ENCODE data around the gene PDE2A.

Gene PDE2A

DNA sequence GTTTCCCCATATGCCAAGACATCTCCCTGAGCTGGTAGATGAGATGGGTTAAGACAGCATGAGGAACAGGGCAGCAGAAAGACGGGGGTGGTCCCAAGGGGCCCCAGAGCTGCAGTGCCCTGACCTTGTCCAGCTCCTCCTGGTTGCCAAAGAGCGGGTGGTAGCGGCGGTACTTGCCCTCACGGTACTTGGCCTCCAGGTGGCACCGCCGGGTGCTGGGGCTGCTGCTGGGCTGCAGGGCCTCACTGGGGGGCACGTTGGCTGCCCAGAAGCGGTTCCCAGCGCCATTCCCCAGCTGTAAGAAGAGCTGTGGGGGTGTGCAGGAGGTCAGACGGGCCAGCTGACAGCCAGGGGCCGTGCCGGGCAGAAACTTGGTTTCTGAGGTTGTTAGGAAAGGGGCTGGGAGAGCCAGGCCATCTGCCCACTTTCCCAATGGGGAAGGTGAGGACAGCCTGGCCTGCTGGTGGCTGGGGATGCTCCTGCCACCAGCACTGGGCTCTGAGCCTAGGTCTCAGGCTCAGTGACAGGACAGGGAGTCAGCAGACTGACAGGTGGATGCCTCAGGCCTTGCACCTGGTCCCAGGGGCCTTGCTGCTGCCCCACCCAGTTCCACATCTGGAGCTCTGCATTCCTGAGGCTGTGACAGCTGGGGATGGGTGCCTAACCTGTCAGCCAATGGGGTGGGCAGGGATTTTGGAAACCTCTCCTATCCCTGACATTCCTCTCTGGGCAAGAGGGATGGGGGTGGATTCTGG is 30.0 kb upstream of the PDE2A start:
- no peak for DNase-seq

DNA sequence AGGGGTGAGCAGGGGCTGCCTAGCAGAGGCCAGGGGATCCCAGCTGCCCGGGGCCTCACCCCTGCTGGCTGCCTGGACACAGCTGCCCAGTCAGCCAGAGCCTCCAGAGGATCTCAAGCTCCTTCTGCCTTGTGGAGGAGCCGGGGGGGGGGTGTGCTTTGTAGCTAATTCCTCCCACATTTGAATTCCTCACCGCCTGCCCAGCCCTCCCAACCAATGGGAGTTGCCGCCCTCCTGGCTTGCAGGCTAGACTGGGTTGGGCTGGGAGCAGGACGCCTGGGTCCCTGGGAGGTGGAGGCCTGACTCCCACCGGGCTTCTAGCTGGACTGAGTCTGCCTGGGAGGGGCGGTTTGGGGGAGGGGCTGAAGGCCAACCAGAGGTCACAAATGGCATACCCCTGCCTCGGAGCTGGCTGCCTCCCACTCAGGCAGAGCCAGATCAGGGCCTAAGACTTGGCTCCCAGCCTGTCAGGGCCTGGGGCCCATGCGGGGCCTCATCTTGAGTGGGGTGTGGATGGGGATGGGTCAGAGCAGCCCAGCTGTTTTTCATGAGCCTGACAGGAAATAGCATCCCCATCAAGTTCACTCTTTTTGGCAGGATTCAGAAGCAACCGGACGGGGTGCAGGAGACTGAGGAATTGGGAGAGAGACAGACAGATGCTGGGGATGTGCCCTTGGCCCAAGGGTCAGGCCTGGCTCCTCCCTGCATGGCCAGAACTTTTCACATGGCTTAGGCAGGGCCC is 29.2 kb upstream of the PDE2A start:
- DNase-seq: no peak

DNA sequence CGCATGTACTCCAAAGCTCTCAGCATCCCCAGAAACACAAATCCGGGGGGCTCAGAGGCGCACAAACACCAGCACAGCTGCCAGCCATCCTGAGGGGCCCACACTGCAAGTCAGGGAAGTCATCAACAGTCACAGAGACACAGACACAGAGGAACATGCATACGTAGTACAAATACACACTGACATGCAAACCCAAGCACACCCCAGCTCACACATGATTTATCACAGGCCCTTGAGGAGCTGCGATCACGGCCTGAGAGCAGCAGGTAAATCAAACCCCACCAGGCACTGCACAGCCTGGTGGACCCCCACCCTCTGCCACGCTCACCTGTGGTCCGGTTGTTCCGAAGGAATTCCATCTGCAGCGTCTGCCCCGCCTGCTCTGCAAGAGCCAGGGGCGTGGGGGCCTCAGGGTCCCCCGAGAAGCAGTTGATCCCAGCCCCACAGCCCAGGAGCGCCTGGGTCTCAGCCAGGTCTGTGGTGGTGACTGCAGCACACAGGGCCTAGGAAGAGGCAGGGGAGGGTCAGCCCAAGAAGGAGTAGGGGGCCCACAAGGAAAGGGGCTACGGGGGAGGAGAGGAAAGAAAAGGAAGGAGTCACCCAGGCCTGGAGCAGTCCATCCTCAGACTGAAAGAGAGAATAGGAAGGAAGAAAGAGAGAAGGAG is 28.5 kb upstream of the PDE2A start:
- no peak for DNase-seq

DNA sequence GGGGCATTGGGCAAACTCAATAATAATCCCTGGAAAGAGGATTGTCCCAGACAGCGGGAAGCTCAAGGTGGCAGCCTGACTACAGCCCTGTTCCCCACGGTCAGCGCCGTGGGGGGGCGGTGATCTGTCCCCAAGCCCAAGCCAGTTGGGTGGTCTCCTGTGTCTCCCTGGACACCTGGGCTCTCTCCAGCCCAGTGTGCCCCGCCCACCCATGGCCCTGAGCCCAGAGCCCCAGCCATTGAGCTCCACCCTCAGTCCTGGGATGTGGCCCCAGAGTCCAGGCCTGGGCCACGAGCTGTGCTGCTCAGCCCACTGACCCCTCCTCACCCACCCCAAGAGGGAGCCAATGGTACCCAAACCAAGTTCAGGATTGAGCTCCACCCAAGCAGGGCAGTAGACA is 27.9 kb upstream of the PDE2A start:
- no peak for DNase-seq

DNA sequence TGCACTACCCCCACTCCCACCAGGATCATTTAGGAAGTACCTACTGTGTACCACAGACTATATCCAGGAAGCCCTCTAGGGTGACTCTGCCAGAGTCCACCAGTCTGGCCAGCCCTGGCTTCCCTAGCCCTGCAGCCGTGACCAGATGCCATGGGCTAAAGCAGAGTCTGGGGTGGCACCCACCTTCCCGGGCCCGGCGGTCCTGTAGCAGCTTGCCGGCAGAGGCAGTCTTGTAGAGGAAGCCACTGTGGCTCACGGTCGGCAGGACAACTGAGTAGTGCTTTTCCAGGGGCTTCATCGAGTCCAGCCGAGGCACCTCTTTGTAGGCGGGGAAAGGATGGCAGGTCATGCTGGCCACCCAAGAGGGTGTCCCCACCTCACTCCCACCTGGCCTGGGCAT is 27.2 kb upstream of the PDE2A start:
- DNase-seq: no peak

DNA sequence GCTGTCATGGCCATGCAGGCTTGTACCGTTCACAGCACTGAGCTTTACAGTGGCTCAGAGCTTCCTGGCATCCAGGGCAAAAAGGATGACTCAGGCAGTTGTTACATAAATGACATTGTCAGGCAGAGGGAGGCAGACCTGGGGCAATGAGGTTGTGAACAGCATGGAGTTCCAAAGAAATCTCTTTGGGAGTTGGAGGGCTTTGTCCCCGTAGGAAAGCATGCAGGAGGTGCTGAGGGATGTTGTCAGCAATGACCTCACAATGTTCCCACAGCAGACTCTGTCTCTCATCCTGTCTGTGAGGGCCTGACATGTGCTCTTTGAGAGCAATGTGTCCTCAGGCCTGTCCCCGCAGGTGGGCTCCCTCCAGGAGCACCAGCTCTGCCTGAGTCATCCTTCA is 25.9 kb upstream of the PDE2A start:
- no peak for DNase-seq

DNA sequence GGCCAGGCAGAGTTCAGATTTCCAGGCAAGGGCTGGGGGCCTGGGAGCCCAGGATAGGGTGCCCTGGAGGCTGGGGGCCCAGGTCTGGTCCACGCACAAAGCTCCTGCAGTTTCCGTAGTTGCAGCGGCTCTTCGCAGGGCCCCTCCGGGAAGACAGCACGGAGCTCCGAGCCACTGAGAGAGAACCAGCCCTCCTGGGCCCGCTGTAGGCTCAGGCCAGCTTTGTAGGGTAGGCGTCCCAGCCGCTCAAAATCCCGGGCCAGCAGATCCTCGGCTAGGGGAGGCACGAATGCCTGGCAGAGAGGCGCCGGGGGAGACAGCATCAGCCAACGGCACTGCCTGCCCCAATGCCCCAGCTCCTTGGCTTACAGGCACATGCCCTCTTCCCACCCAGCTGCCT is 23.6 kb upstream of the PDE2A start:
- DNase-seq: no peak

DNA sequence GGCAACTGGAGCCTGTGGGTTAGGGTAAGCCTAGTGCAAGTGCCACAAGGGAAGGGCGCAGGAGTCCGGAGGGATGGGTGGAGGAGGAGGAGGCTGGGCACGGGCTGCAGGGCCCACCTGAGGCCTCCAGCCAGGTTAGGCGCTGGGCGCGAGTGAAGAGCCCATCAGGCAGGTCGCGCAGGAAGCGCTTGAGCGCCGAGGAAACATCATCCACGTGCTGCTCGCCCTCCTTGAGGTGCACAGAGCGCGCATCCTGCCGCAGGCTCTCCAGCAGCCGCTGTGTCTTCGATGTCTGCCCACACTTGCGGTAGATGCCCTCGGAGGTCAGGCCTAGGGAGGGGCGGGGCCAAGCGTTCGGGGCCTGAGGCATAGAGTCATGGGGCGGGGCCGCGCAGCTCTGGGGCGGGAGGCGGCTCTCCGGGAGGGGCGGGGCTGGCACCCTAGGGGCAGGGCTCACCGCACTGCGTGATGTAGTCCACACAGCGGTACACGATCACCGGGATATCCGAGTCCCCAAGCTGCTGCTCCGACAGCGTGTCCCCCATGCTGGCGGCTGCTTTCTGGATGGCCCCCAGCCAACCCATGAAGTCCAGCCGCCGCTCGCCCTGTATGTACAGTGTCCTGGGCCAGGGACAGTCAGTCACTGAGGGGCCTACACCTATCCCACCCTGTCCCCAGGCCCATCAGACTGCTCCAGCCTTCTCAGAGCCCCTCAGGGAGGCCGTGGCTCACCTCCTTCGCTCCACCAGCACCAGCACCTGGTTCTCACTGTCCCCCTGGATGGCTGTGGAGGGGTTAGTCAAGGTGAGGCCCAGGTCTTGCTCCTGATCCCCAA is 22.9 kb upstream of the PDE2A start:
- DNase-seq: no peak

DNA sequence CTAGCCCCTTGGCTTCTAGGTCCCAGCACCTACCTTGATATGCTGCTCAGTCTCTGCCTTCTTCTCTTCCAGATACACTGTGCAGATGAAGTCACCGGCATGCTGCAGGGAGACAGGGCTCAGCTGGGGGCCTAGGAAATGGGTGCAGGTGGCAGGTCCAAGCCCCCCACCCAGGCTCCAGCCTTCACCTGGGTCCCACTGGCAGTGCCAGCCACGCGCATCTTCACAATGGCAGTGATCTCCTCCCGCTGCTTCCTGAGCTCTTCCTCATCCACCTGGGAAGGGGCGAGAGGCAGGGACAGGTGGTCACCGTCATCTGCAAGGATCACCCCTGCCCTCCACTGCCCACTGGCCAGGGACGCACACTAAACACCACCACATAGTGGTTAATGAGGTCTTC is 21.1 kb upstream of the PDE2A start:
- no peak for DNase-seq

DNA sequence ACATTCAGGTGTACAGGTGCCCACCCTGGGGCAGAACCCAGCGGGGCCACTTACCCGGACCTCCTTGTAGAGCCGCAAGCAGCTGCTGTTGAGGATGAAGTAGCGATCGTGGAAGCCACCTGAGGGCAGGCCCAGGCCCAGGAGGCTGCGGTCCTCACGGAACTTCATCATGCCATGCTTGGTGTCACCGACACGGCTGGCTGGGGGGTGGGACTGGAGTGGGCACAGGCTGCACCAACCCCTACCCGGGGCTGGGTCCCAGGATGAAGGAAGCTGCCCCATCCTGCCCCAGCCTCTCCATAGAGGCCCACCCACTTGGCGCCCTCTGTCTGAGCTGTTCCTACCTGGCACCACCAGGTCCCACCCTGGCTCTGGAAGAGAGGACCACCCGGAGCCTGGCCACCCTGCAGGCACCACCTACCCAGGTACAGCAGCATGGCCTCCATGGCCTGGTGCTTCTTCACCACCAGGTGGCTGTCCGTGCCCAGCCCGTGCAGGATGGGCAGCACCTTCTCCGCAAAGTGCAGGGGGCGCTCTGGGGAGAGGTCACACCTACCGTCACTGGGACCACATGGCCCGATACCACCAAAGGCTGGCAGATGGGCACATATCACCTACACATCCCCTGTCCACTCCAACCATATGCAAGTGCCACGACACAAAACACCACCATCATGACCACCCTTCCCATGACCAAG is 19.2 kb upstream of the PDE2A start:
- no peak for DNase-seq

DNA sequence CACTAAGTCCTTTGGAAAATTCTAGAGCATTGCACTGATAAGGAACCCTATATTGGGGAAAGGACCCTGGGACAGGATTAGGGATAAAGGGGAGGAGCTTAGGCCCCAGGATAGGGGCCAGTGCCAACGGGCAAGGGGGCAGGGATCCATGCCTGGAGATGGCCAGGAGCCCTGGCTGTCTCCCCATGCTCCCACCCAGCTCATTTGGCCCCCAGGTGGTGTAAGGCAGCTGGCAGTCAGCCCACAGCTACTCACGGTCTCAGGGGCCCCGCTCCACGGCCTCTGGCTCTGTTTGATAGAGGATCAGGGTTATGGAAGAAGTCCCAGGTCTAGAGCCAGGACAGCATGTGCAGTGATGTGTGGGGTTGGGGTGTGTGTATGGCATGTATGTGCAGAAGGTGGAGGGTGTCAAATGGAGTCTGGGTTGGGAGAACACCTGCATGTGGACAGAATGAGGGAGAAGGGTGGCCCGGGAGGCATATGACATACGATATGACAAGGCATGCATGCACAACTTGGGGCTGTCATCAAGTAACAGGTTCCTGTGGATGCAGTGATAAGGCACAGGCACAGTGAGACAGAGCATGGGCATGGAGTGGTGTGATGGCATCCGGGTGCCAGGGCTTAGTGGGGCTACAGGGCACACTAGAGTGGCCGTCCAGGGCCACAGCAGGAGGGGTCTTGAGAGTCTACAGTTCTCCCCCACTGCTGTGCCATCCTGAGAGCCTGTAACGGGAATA is 18.4 kb upstream of the PDE2A start:
- DNase-seq: no peak

DNA sequence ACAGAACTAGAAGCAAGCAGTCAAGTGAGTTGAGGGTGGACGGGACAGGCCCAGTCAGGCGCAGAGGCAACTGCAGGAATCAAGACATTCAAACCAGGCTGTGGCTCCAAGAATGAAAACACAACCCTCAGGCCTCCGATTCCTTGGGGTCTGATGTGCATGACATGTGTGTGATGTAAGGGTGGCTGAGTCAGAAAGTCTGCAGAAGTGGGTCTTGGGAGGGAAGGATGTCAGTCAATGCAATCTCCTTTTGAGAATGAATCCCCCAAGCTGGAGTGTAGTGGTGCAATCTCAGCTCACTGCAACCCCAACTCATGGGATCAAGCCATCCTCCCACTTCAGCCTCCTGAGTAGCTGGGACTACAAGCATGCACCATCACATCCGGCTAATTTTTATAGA is 15.9 kb upstream of the PDE2A start:
- no peak for DNase-seq

DNA sequence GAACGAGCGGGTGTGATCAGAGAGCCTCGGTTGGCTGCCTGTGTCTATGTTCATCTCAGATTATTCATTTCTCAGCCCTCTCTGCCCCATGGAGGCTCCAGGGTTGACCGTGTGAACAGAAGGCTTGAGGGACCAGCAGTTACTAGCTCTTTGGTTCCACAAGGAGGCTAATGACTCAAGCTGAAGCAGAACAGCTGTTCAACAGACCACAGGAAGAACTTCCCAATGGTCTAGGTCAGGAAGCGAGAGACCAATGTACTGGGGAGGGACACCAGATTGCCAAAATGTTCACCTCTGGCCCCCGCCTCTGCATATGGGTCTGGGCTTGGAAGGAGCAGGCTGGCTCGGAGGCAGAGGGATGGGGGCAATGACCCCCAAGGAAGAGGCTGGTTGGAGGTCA is 14.7 kb upstream of the PDE2A start:
- DNase-seq: no peak

DNA sequence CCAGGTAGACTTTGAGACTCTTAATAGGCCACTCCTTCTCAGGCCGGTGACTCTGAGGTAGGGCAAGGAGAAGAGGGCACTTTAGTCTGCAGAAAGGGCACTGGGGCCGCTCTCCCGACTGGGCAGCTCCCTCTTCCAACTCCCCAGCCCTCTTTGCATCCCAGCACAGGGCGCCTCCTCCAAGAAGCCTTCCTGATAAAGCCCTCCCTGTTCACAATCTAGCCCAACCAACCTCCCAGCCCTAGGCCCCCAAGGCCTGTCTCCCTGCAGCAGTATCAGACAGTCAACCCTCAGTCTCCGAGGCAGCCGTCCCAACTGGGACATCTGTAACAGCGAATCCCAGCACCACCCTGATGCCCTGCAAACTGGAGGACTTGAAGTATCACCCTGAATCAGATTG is 14.3 kb upstream of the PDE2A start:
- DNase-seq: no peak

DNA sequence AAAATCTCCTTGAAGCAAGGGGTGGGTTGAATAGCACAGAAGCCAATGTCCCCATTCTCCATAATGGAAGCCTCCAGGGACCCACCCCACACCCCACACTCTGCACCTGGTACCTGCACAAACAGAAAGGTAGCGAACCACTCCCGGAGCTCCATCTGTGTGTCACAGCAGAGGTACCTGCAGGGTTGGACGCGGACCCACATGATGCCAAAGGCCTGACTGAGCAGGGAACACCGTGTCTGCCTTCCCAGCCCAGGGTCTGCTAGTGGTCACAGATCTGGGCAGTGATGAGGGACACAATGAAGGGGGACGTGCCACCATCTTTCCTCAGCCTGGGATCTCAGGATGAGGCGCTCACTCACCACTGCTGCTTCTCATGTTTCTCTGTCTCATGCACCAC is 13.1 kb upstream of the PDE2A start:
- no peak for DNase-seq

DNA sequence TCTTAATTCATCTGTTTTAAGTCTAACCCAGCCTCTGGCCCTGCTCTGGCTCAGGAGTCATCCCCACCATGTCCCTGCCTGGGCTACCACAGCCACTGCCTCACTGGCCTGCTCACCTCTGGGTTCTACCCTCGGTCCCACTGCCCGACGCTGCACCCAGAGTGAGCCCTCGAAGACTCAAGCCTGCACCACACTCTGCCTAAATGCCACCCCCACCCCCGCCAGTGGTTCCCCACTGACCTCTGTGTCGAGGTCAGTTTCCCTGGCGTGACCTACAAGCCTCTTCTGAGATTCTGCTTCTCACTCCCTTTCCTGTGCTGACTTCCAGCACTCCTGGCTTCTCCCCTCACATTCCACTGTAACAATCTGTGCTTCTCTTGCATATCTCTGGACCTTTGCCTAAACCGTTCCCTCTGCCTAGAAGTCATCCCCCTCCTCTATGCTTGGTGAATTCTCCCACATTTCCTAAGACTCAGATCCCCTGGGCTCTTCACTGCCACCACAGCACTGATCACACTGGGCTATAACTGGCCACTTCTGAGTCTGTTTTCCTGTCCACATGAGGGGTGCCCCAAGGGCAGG is 12.5 kb upstream of the PDE2A start:
- DNase-seq: no peak

DNA sequence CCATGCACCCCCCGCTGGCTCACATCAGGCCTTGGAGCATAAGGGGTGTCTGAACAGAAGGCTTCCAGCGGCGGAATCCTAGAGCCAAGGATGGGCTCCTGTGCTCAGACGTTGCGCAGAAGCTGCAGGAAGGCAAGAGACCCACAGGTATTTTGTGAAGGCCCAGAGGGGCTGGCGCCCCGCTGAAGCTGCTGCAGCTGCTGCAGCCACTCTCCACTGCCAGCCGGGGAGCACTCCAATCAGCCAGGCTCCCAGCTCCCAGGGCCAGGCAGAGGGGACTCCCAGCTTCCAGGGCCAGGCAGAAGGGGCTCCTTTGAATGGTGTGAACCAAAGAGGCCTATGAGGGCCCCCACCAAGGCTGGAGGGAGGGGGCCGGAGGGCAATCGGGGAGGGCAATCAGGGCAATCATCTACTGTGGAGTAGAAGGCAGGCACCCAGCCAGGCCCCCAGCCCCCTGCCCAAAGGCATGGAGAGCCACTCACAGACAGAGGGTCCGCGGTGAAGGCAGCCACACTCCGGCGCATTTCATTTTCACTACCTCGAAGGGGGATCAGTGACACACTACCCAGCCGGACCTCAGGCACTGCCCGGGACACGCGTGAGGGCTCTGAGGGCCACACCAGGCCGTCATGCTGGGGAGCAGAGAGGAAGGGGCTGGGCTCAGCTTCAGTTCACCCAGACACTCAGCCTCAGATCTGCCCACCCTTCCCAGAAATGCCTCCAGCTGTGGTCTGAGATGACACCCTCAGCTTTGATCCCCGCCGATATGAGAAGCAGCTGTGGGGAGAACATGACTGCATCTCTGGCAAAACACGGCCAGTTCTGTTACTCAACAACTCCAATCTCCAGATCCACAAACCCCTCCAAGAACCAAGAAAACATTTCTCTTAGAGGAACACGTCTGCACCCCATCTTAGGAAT is 11.6 kb upstream of the PDE2A start:
- peak; percentile 81 for DNase-seq

DNA sequence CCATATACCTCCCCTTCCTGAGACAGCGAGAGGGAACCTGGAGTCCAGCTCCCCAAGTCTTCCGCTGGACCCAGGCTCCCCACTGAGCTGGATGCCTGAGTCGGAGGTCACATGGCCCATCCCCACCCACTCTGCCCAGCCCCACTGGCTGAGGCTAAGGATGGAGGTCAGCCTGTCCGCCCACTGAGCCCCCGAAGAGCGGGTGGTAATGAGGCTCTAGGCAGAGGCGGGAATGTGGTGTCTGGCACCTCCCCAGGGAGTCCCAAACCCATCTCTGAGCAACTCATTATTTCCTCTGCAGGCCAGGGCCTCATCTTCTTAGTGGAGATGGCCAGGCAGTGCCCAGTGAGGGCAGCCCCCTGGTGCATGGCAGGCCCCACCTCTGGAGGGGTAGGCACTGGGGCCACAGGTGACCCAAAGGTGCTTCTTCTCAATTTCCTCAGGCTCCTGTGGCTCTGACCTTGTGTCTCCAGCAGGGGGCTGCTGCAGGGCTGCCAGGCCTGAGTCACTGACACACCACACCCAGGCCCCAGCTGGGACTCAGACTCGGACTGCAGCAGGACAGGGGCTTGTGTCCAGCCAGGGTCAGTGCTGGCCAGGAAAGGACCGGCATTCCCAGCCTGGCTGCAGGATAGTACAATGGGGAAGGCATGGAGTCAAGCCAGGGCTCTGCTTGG is 10.2 kb upstream of the PDE2A start:
- peak; percentile 74 for DNase-seq

DNA sequence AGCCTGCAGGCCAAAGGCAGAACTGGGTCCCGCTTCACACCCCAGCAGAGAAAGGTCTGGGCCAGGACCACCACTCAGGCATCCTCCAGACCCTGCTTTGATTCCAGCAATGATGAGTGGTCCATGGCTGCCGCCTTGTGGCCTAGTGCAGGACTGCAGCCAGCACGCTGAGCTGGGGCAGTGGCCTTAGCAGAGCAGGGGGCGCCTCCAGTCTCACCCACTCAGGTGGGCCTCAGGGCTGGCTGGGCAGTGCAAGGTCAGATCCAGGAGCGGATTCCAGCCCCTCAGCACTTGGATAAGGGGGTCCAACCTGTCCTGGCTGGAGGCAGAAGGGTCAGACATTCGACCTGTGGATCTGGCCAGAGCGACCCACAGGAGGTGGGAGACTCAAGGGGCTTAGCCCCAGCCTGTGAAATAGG is 9.6 kb upstream of the PDE2A start:
- DNase-seq: peak; percentile 91

DNA sequence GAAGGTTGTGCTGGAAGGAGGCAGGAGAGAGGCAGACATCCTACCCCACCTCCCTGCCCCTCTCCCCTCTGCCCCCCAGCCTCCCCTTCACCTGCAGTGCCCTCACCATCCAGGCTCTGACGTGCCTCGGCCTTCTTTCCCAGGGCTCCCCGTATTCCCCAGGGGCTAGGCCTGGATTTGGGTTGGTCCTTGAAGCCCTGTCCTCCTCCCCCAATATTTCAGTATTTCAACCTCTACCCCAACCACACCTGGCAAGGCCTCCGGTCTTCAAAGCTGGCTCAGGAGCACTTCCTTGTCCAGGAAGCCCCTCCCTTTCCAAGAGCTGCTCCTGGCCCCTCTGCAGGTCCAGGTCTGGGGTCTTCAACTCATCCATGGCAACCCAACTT is 8.6 kb upstream of the PDE2A start:
- DNase-seq: no peak

All from activated CD8-positive, alpha-beta memory T cell treated with anti-CD3 and anti-CD28 coated beads, Interleukin-2, amount 50 U/mL, for 48 hours (primary cell).